Testis (tissue), 2 donors: ENCODE data around the gene MMP10.

Source experiments
- POLR2A ChIP-seq: fragments of 450-650 bp; IDR thresholded peaks from one replicate; pipeline ENCODE4 v1.6.1; 2017; ENCODE audit warnings: antibody characterized with exemption, mild to moderate bottlenecking, moderate library complexity
- TF ChIP-seq, protein P1 (sequence below), 3 experiments: fragments of 450-650 bp in 2 of 3; fragments of 200-600 bp in 1 of 3; sonication (generic) in 1 of 3; IDR thresholded peaks; one replicate each; pipeline ENCODE4 v1.5.1; 2016 to 2019; ENCODE audit warnings: antibody characterized with exemption in 3 of 3, mild to moderate bottlenecking in 2 of 3, moderate library complexity in 1 of 3

DNA sequence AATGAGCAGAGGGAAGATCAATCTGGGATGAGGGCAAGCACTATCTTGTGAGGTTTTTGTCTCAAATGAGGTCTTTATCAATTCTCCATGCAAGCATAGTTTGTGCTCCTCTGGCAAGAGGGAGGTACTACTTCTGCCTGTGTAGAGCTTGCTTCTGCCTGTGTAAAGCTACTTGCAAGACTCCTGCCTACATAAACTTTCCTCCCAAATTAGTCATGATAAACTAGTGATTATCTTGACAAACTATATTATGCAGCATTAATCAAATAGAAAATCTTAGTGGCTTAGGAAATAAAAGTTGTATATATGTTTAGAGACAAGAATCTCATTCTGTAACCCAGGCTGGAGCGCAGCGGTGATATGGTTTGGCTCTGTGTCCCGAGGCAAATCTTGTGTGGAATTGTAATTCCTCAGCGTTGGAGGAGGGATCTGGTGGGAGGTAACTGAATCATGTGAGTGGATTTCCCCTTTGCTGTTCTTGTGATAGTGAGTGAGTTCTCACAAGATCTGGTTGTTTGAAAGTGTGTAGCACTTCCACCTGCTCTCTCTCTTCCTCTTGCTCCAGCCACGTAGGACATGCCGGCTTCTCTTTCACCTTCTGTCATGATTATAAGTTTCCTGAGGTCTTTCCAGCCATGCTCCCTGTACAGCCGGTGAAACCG is 8.0 kb upstream of the MMP10 start:
- no peak for TF ChIP-seq POLR2A
- TF ChIP-seq, protein P1, sequence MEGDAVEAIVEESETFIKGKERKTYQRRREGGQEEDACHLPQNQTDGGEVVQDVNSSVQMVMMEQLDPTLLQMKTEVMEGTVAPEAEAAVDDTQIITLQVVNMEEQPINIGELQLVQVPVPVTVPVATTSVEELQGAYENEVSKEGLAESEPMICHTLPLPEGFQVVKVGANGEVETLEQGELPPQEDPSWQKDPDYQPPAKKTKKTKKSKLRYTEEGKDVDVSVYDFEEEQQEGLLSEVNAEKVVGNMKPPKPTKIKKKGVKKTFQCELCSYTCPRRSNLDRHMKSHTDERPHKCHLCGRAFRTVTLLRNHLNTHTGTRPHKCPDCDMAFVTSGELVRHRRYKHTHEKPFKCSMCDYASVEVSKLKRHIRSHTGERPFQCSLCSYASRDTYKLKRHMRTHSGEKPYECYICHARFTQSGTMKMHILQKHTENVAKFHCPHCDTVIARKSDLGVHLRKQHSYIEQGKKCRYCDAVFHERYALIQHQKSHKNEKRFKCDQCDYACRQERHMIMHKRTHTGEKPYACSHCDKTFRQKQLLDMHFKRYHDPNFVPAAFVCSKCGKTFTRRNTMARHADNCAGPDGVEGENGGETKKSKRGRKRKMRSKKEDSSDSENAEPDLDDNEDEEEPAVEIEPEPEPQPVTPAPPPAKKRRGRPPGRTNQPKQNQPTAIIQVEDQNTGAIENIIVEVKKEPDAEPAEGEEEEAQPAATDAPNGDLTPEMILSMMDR (IDR thresholded peaks at IDR 0.05): no peak
